ENCODE data around the gene CNTN5.

The CNTN5 gene

GRCh38 chr11:99973993-99974392, 953.2 kb downstream of the CNTN5 start:
- no peak overlapping the region for H3K4me2 ChIP-seq (ENCODE audit: low read length, poor library complexity, severe bottlenecking)
- H3K9me3 ChIP-seq (ENCODE audit: control insufficient read depth, low read length), result peaks cover 5% of the 10 kb centered on the region
- no peak overlapping the region for H3K9ac ChIP-seq (ENCODE audit: low read length)
- H3K36me3 ChIP-seq (ENCODE audit: control insufficient read depth in 1 of 2, insufficient read depth in 2 of 2, low read depth in 1 of 2, low read length in 2 of 2), result no peaks in the 10 kb centered on the region
- H3K27me3 ChIP-seq (ENCODE audit: control insufficient read depth in 1 of 2, insufficient read depth in 1 of 2, low read length in 2 of 2), result no peaks in the 10 kb centered on the region
- H4K91ac ChIP-seq (ENCODE audit: low read length), result no peak overlapping the region
- H3K4me1 ChIP-seq (ENCODE audit: control insufficient read depth, insufficient read depth, low read depth, low read length), result no peaks in the 10 kb centered on the region
- no peak overlapping the region for H2AK5ac ChIP-seq (ENCODE audit: low read length, severe bottlenecking)
- H3K23ac ChIP-seq (ENCODE audit: low read length in 2 of 2), result no peak overlapping the region
- H3K27ac ChIP-seq (ENCODE audit: low read length, poor library complexity, severe bottlenecking), result peak overlapping the region; percentile 89
- H2BK12ac ChIP-seq (ENCODE audit: low read length in 2 of 2), result no peak overlapping the region
- H2AFZ ChIP-seq (ENCODE audit: low read depth, low read length), result no peak overlapping the region
- no peak overlapping the region for H3K4me3 ChIP-seq (ENCODE audit: insufficient read depth in 1 of 2, low read depth in 1 of 2, low read length in 2 of 2)
- H4K8ac ChIP-seq (ENCODE audit: low read length), result no peak overlapping the region
- H3K18ac ChIP-seq (ENCODE audit: low read depth in 1 of 2, low read length in 2 of 2), result no peak overlapping the region
- H2BK120ac ChIP-seq (ENCODE audit: low read depth, low read length), result no peak overlapping the region
- no peaks in the 10 kb centered on the region for H3K79me1 ChIP-seq (replicated peaks; ENCODE audit: low read length, poor library complexity, severe bottlenecking)
- no peak for DNase-seq
- WGBS, result 70% methylated on average over 2 of the region's 4 CpGs
- no peak overlapping the region for H3K4ac ChIP-seq (ENCODE audit: low read depth in 1 of 2, low read length in 2 of 2)
- H3K14ac ChIP-seq (ENCODE audit: low read length in 2 of 2), result no peak overlapping the region
- H2BK5ac ChIP-seq (ENCODE audit: low read depth, low read length, poor library complexity, severe bottlenecking), result no peak overlapping the region
- H2BK15ac ChIP-seq (ENCODE audit: low read depth, poor library complexity, severe bottlenecking), result no peak overlapping the region

- Histone ChIP-seq H2BK15ac (ENCODE audit: low read depth, poor library complexity, severe bottlenecking) (no peak overlapping the region), H2AK5ac (ENCODE audit: low read length, severe bottlenecking) (no peak overlapping the region), H3K4me1 (ENCODE audit: control insufficient read depth, insufficient read depth, low read depth, low read length) (no peaks in the 10 kb centered on the region), H3K4me2 (ENCODE audit: low read length, poor library complexity, severe bottlenecking) (no peak overlapping the region), H3K9me3 (ENCODE audit: control insufficient read depth, low read length) (peaks cover 5% of the 10 kb centered on the region), H4K8ac (ENCODE audit: low read length) (no peak overlapping the region), H3K23ac (ENCODE audit: low read length in 2 of 2) (no peak overlapping the region), H3K36me3 (ENCODE audit: control insufficient read depth in 1 of 2, insufficient read depth in 2 of 2, low read depth in 1 of 2, low read length in 2 of 2) (no peaks in the 10 kb centered on the region), H3K18ac (ENCODE audit: low read depth in 1 of 2, low read length in 2 of 2) (no peak overlapping the region), H3K27ac (ENCODE audit: low read length, poor library complexity, severe bottlenecking) (no peak overlapping the region), H3K14ac (ENCODE audit: low read length in 2 of 2) (no peak overlapping the region), H3K9ac (ENCODE audit: low read length) (no peak overlapping the region), H2BK12ac (ENCODE audit: low read length in 2 of 2) (no peak overlapping the region), H3K27me3 (ENCODE audit: control insufficient read depth in 1 of 2, insufficient read depth in 1 of 2, low read length in 2 of 2) (no peaks in the 10 kb centered on the region), H4K91ac (ENCODE audit: low read length) (no peak overlapping the region), H3K4ac (ENCODE audit: low read depth in 1 of 2, low read length in 2 of 2) (no peak overlapping the region), H3K79me1 (replicated peaks; ENCODE audit: low read length, poor library complexity, severe bottlenecking) (no peaks in the 10 kb centered on the region), H2BK120ac (ENCODE audit: low read depth, low read length) (no peak overlapping the region), H2AFZ (ENCODE audit: low read depth, low read length) (no peak overlapping the region), H3K4me3 (ENCODE audit: insufficient read depth in 1 of 2, low read depth in 1 of 2, low read length in 2 of 2) (no peak overlapping the region), H2BK5ac (ENCODE audit: low read depth, low read length, poor library complexity, severe bottlenecking) (no peak overlapping the region)
- WGBS, result 75% methylated on average over 2 of the region's 2 CpGs
- no peak for DNase-seq
Measured at GRCh38 chr11:99979042-99979441, 958.3 kb downstream of the CNTN5 start.

GRCh38 chr11:99987821-99988470, 967.2 kb downstream of the CNTN5 start:
- H2AK5ac ChIP-seq (ENCODE audit: low read length, severe bottlenecking), result no peak overlapping the region
- no peaks in the 10 kb centered on the region for H3K36me3 ChIP-seq (ENCODE audit: control insufficient read depth in 1 of 2, insufficient read depth in 2 of 2, low read depth in 1 of 2, low read length in 2 of 2)
- H2BK120ac ChIP-seq (ENCODE audit: low read depth, low read length), result no peak overlapping the region
- no peak overlapping the region for H4K91ac ChIP-seq (ENCODE audit: low read length)
- no peak overlapping the region for H3K4me2 ChIP-seq (ENCODE audit: low read length, poor library complexity, severe bottlenecking)
- peak overlapping the region; percentile 64 for H3K27ac ChIP-seq (ENCODE audit: low read length, poor library complexity, severe bottlenecking)
- no peak overlapping the region for H3K18ac ChIP-seq (ENCODE audit: low read depth in 1 of 2, low read length in 2 of 2)
- H2BK5ac ChIP-seq (ENCODE audit: low read depth, low read length, poor library complexity, severe bottlenecking), result no peak overlapping the region
- H4K8ac ChIP-seq (ENCODE audit: low read length), result no peak overlapping the region
- no peaks in the 10 kb centered on the region for H3K9me3 ChIP-seq (ENCODE audit: control insufficient read depth, low read length)
- no peak overlapping the region for H3K4ac ChIP-seq (ENCODE audit: low read depth in 1 of 2, low read length in 2 of 2)
- H3K79me1 ChIP-seq (replicated peaks; ENCODE audit: low read length, poor library complexity, severe bottlenecking), result no peaks in the 10 kb centered on the region
- no peak overlapping the region for H2BK15ac ChIP-seq (ENCODE audit: low read depth, poor library complexity, severe bottlenecking)
- H2AFZ ChIP-seq (ENCODE audit: low read depth, low read length), result no peak overlapping the region
- H3K9ac ChIP-seq (ENCODE audit: low read length), result peak overlapping the region; percentile 33
- H3K4me3 ChIP-seq (ENCODE audit: insufficient read depth in 1 of 2, low read depth in 1 of 2, low read length in 2 of 2), result peak overlapping the region in 1 of 2 experiments; percentile 28
- H3K14ac ChIP-seq (ENCODE audit: low read length in 2 of 2), result no peak overlapping the region
- H3K27me3 ChIP-seq (ENCODE audit: control insufficient read depth in 1 of 2, insufficient read depth in 1 of 2, low read length in 2 of 2), result no peaks in the 10 kb centered on the region
- no peak overlapping the region for H2BK12ac ChIP-seq (ENCODE audit: low read length in 2 of 2)
- no peak for DNase-seq
- WGBS, result no CpG with 5 or more reads among the region's 2 CpGs
- H3K4me1 ChIP-seq (ENCODE audit: control insufficient read depth, insufficient read depth, low read depth, low read length), result no peaks in the 10 kb centered on the region
- H3K23ac ChIP-seq (ENCODE audit: low read length in 2 of 2), result no peak overlapping the region

- peak; percentile 8 for DNase-seq
Measured at GRCh38 chr11:99988471-99988837, 967.7 kb downstream of the CNTN5 start.

More at GRCh38 chr11:99988471-99988837, 967.7 kb downstream of the CNTN5 start:
- peak overlapping the region; percentile 64 for H3K27ac ChIP-seq (ENCODE audit: low read length, poor library complexity, severe bottlenecking)
- H3K79me1 ChIP-seq (replicated peaks; ENCODE audit: low read length, poor library complexity, severe bottlenecking), result no peaks in the 10 kb centered on the region
- no peaks in the 10 kb centered on the region for H3K27me3 ChIP-seq (ENCODE audit: control insufficient read depth in 1 of 2, insufficient read depth in 1 of 2, low read length in 2 of 2)
- H2BK5ac ChIP-seq (ENCODE audit: low read depth, low read length, poor library complexity, severe bottlenecking), result no peak overlapping the region
- no peaks in the 10 kb centered on the region for H3K9me3 ChIP-seq (ENCODE audit: control insufficient read depth, low read length)
- no peak overlapping the region for H3K18ac ChIP-seq (ENCODE audit: low read depth in 1 of 2, low read length in 2 of 2)
- H3K14ac ChIP-seq (ENCODE audit: low read length in 2 of 2), result no peak overlapping the region
- H3K4me1 ChIP-seq (ENCODE audit: control insufficient read depth, insufficient read depth, low read depth, low read length), result no peaks in the 10 kb centered on the region
- 83% methylated on average over 2 of the region's 2 CpGs for WGBS
- H2BK120ac ChIP-seq (ENCODE audit: low read depth, low read length), result no peak overlapping the region
- H2AFZ ChIP-seq (ENCODE audit: low read depth, low read length), result no peak overlapping the region
- H3K4ac ChIP-seq (ENCODE audit: low read depth in 1 of 2, low read length in 2 of 2), result no peak overlapping the region
- H3K36me3 ChIP-seq (ENCODE audit: control insufficient read depth in 1 of 2, insufficient read depth in 2 of 2, low read depth in 1 of 2, low read length in 2 of 2), result no peaks in the 10 kb centered on the region
- no peak overlapping the region for H2AK5ac ChIP-seq (ENCODE audit: low read length, severe bottlenecking)
- H3K4me3 ChIP-seq (ENCODE audit: insufficient read depth in 1 of 2, low read depth in 1 of 2, low read length in 2 of 2), result no peak overlapping the region
- H3K4me2 ChIP-seq (ENCODE audit: low read length, poor library complexity, severe bottlenecking), result no peak overlapping the region
- no peak overlapping the region for H3K23ac ChIP-seq (ENCODE audit: low read length in 2 of 2)
- peak overlapping the region; percentile 24 for H3K9ac ChIP-seq (ENCODE audit: low read length)
- H2BK15ac ChIP-seq (ENCODE audit: low read depth, poor library complexity, severe bottlenecking), result no peak overlapping the region
- no peak overlapping the region for H2BK12ac ChIP-seq (ENCODE audit: low read length in 2 of 2)
- H4K91ac ChIP-seq (ENCODE audit: low read length), result no peak overlapping the region
- H4K8ac ChIP-seq (ENCODE audit: low read length), result no peak overlapping the region

Data from mesenchymal stem cell (in vitro differentiated cells and primary cell).